ENCODE results near the gene LCNL1.

LCNL1 gene

DNA sequence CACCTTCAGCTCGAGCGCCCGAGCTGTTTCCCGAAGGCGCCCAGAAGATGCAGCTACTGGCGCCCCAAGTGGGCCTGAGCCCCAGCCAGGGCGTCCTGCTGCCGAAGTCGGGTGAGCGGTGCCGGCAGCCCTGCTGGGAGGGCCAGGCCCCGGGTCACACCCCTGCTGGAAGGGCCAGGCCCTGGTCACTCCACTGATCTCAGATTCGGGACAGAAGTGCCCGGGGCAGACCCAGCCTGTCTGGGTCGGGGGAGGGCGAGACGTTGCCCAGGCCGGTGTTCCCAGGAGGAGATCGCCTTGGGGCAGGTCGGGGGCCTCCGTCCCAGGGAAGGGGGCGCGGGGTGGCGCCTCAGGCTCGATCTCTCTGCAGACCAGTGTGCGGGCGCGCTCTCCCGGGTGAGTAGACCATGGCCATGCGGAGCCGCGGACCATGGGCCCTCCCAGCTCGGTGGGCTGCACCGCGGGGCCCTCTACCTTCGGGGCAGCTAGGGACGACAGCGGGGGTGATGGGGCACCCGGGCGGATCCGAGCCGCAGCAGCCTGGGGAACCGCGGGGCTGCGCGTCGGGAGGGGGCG is 2.3 kb downstream of the LCNL1 start:
- no peaks in the 10 kb centered on the region for H3K79me2 ChIP-seq (ENCODE audit: insufficient read depth, low read length)
- H3K4me3 ChIP-seq (ENCODE audit: low read length, poor library complexity, severe bottlenecking) = no peak overlapping the region
- H3K4me2 ChIP-seq (ENCODE audit: low read depth, low read length, poor library complexity, severe bottlenecking) = no peak overlapping the region
- H3K9me3 ChIP-seq (ENCODE audit: insufficient read depth, low read depth, low read length) = no peaks in the 10 kb centered on the region
- H3K27me3 ChIP-seq (ENCODE audit: insufficient read depth, low read length, poor library complexity, severe bottlenecking) = no peaks in the 10 kb centered on the region
- H3K9ac ChIP-seq (ENCODE audit: low read depth, low read length, poor library complexity, severe bottlenecking) = no peak overlapping the region
- no peaks in the 10 kb centered on the region for H3K4me1 ChIP-seq (ENCODE audit: insufficient read depth, low read length, poor library complexity, severe bottlenecking)
- H3K36me3 ChIP-seq (ENCODE audit: insufficient read depth, low read length) = no peaks in the 10 kb centered on the region
- H2AFZ ChIP-seq (ENCODE audit: low read length) = no peak overlapping the region
- H4K20me1 ChIP-seq (ENCODE audit: insufficient read depth, low read length, poor library complexity, severe bottlenecking) = no peaks in the 10 kb centered on the region
- no peaks in the 10 kb centered on the region for H3F3A ChIP-seq (ENCODE audit: low read depth)
- no peaks in the 10 kb centered on the region for H3K9me2 ChIP-seq (replicated peaks; ENCODE audit: low read depth, low read length)
- TF ChIP-seq EZH2phosphoT487 (IDR thresholded peaks at IDR 0.05; ENCODE audit: borderline replicate concordance) = no peak
- TF ChIP-seq, protein P1, sequence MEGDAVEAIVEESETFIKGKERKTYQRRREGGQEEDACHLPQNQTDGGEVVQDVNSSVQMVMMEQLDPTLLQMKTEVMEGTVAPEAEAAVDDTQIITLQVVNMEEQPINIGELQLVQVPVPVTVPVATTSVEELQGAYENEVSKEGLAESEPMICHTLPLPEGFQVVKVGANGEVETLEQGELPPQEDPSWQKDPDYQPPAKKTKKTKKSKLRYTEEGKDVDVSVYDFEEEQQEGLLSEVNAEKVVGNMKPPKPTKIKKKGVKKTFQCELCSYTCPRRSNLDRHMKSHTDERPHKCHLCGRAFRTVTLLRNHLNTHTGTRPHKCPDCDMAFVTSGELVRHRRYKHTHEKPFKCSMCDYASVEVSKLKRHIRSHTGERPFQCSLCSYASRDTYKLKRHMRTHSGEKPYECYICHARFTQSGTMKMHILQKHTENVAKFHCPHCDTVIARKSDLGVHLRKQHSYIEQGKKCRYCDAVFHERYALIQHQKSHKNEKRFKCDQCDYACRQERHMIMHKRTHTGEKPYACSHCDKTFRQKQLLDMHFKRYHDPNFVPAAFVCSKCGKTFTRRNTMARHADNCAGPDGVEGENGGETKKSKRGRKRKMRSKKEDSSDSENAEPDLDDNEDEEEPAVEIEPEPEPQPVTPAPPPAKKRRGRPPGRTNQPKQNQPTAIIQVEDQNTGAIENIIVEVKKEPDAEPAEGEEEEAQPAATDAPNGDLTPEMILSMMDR (conservative IDR thresholded peaks at IDR 0.05; ENCODE audit: low read length) = no peak

DNA sequence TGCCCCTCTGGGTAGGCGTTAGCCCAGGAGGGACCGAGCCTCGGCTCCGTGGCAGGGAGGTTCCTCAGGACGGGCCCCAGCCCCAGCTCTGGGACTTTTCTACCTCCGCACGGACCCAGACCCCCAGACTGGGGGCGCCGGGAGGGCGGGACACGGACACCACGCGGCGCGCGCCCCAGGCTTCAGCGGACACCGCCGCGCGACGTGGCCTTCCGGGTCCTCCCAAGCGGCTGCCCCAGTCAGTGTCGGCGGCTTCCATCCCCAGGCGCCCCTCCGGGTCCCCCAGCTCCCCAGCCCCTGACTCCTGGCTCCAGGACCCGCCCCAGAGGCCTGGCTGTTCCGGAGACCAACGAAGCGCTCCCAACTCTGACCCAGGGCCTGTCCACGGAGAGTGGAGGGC is 3.1 kb downstream of the LCNL1 start:
- H3K27me3 ChIP-seq (ENCODE audit: insufficient read depth, low read length, poor library complexity, severe bottlenecking) = no peaks in the 10 kb centered on the region
- no peak overlapping the region for H3K4me2 ChIP-seq (ENCODE audit: low read depth, low read length, poor library complexity, severe bottlenecking)

DNA sequence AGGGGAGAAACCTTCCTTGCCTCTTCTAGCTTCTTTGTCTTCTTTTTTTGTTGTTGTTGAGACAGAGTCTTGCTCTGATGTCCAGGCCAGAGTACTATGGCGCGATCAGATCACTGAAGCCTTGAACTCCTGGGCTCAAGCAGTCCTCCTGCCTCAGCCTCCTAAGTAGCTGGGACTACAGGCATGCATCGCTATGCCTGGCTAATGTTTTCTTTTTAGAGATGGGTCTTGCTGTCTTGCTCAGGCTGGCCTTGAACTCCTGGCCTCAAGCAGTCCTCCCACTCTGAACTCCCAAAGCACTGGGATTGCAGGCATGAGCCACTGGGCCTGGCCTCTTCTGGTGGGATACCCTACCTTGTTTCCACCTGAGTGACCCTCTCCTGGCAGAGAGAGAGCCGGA is 6.1 kb downstream of the LCNL1 start:
- Histone ChIP-seq H3K36me3 (ENCODE audit: insufficient read depth, low read length) (no peaks in the 10 kb centered on the region), H3K9ac (ENCODE audit: low read depth, low read length, poor library complexity, severe bottlenecking) (no peak overlapping the region), H2AFZ (ENCODE audit: low read length) (no peak overlapping the region)

More for the DNA sequence above, 3.1 kb downstream of the LCNL1 start:
- Histone ChIP-seq H3K4me3 (ENCODE audit: low read length, poor library complexity, severe bottlenecking) (no peak overlapping the region), H3K79me2 (ENCODE audit: insufficient read depth, low read length) (no peaks in the 10 kb centered on the region), H3K36me3 (ENCODE audit: insufficient read depth, low read length) (no peaks in the 10 kb centered on the region), H3K9ac (ENCODE audit: low read depth, low read length, poor library complexity, severe bottlenecking) (no peak overlapping the region), H2AFZ (ENCODE audit: low read length) (no peak overlapping the region), H3K9me3 (ENCODE audit: insufficient read depth, low read depth, low read length) (no peaks in the 10 kb centered on the region), H3K9me2 (replicated peaks; ENCODE audit: low read depth, low read length) (no peaks in the 10 kb centered on the region), H3K4me1 (ENCODE audit: insufficient read depth, low read length, poor library complexity, severe bottlenecking) (no peaks in the 10 kb centered on the region), H3F3A (ENCODE audit: low read depth) (no peaks in the 10 kb centered on the region), H4K20me1 (ENCODE audit: insufficient read depth, low read length, poor library complexity, severe bottlenecking) (no peaks in the 10 kb centered on the region)
- no peak for TF ChIP-seq EZH2phosphoT487 (IDR thresholded peaks at IDR 0.05; ENCODE audit: borderline replicate concordance)
- TF ChIP-seq, protein P1 (conservative IDR thresholded peaks at IDR 0.05; ENCODE audit: low read length) = no peak

More for the DNA sequence above, 6.1 kb downstream of the LCNL1 start:
- H3K4me1 ChIP-seq (ENCODE audit: insufficient read depth, low read length, poor library complexity, severe bottlenecking) = peaks cover 10% of the 10 kb centered on the region
- no peaks in the 10 kb centered on the region for H3K27me3 ChIP-seq (ENCODE audit: insufficient read depth, low read length, poor library complexity, severe bottlenecking)
- H3K9me3 ChIP-seq (ENCODE audit: insufficient read depth, low read depth, low read length) = no peaks in the 10 kb centered on the region
- no peak overlapping the region for H3K4me3 ChIP-seq (ENCODE audit: low read length, poor library complexity, severe bottlenecking)
- no peaks in the 10 kb centered on the region for H3K9me2 ChIP-seq (replicated peaks; ENCODE audit: low read depth, low read length)
- no peak overlapping the region for H3K4me2 ChIP-seq (ENCODE audit: low read depth, low read length, poor library complexity, severe bottlenecking)
- H3F3A ChIP-seq (ENCODE audit: low read depth) = no peaks in the 10 kb centered on the region
- H4K20me1 ChIP-seq (ENCODE audit: insufficient read depth, low read length, poor library complexity, severe bottlenecking) = peaks cover 10% of the 10 kb centered on the region
- TF ChIP-seq, protein P1 (conservative IDR thresholded peaks at IDR 0.05; ENCODE audit: low read length) = no peak
- H3K79me2 ChIP-seq (ENCODE audit: insufficient read depth, low read length) = peaks cover 13% of the 10 kb centered on the region

Data from Loucy (cell line).